ENCODE measurements around the gene LCORL. TPM values are rescaled to one million over a fixed set of nuclear protein-coding genes. Genes with fewer than 3 reads are reported as not detected.
"Not testable (repeated sequence)": the region's sequence is repeated elsewhere in the genome, so short reads cannot be mapped to it uniquely, and the experiment has no call there.

Gene LCORL
- total RNA-seq, 2 experiments from 2014 or later: 31.4 to 37.4 TPM

GRCh38 chr4:18012134-18012806 lies 9.3 kb downstream of the LCORL start:
- no TSS peak for BruUV-seq (replicated peaks)
- no peaks in the 10 kb centered on the region for H3K9me2 ChIP-seq (ENCODE audit: insufficient read depth, low read length)
- POLR2A ChIA-PET: interaction anchor here (0.6 to 2.5 kb wide), 7 partner anchors 8 to 139 kb away, joined by 3 to 12 read pairs (median 4); no protein-coding TSS in a partner anchor
- peaks cover 28% of the 10 kb centered on the region for H4K20me1 ChIP-seq (ENCODE audit: insufficient read depth, low read length)
- no peak overlapping the region for H3K27ac ChIP-seq (ENCODE audit: low read depth, low read length, poor library complexity, severe bottlenecking)
- H3K4me2 ChIP-seq (ENCODE audit: low read length): no peak overlapping the region
- DNase-seq (ENCODE audit: low spot score): no peak
- H3K4me1 ChIP-seq (ENCODE audit: insufficient read depth, low read length, poor library complexity, severe bottlenecking): peaks cover 15% of the 10 kb centered on the region
- H3K9me3 ChIP-seq (ENCODE audit: low read length): peaks cover 4% of the 10 kb centered on the region; the same call in 1 of the 2 replicates
- peaks cover 99% of the 10 kb centered on the region for H3K79me2 ChIP-seq (ENCODE audit: insufficient read depth, low read depth, low read length)
- no peak overlapping the region for H3K4me3 ChIP-seq (ENCODE audit: low read depth, low read length, poor library complexity, severe bottlenecking)
- no peak overlapping the region for H2AFZ ChIP-seq (ENCODE audit: low read length)
- TF ChIP-seq EZH2phosphoT487 (IDR thresholded peaks at IDR 0.05; ENCODE audit: borderline replicate concordance, low read depth, low read length): no peak
- TF ChIP-seq CTCF (conservative IDR thresholded peaks at IDR 0.05; ENCODE audit: low read length): no peak
- CTCF ChIA-PET (ENCODE audit: unreplicated experiment): no interaction called here
- H3K36me3 ChIP-seq (ENCODE audit: insufficient read depth, low read length): peaks cover 12% of the 10 kb centered on the region
- intact Hi-C loops (cut with micrococcal nuclease; ENCODE audit: unreplicated experiment): no loop called here

GRCh38 chr4:18007625-18008024 lies 13.9 kb downstream of the LCORL start:
- H3K9me3 ChIP-seq (ENCODE audit: low read length): peaks cover 19% of the 10 kb centered on the region; the same call in 1 of the 2 replicates
- H3K9me2 ChIP-seq (ENCODE audit: insufficient read depth, low read length): no peaks in the 10 kb centered on the region
- H4K20me1 ChIP-seq (ENCODE audit: insufficient read depth, low read length): no peaks in the 10 kb centered on the region
- no peak overlapping the region for H2AFZ ChIP-seq (ENCODE audit: low read length)
- no peak overlapping the region for H3K4me3 ChIP-seq (ENCODE audit: low read depth, low read length, poor library complexity, severe bottlenecking)
- DNase-seq (ENCODE audit: low spot score): no peak
- CTCF ChIA-PET (ENCODE audit: unreplicated experiment): no interaction called here
- intact Hi-C loops (cut with micrococcal nuclease; ENCODE audit: unreplicated experiment): no loop called here
- peaks cover 50% of the 10 kb centered on the region for H3K36me3 ChIP-seq (ENCODE audit: insufficient read depth, low read length)
- no peak overlapping the region for H3K27ac ChIP-seq (ENCODE audit: low read depth, low read length, poor library complexity, severe bottlenecking)
- H3K4me2 ChIP-seq (ENCODE audit: low read length): no peak overlapping the region
- POLR2A ChIA-PET: interaction anchor here (1.0 kb wide), 1 partner anchor 10 kb away, joined by 4 read pairs; no protein-coding TSS in a partner anchor
- no TSS peak for BruUV-seq (replicated peaks)
- TF ChIP-seq CTCF (conservative IDR thresholded peaks at IDR 0.05; ENCODE audit: low read length): no peak
- no peak for TF ChIP-seq EZH2phosphoT487 (IDR thresholded peaks at IDR 0.05; ENCODE audit: borderline replicate concordance, low read depth, low read length)
- H3K4me1 ChIP-seq (ENCODE audit: insufficient read depth, low read length, poor library complexity, severe bottlenecking): peaks cover 15% of the 10 kb centered on the region
- peaks cover 95% of the 10 kb centered on the region for H3K79me2 ChIP-seq (ENCODE audit: insufficient read depth, low read depth, low read length)

GRCh38 chr4:18006432-18006831 lies 15.1 kb downstream of the LCORL start:
- H4K20me1 ChIP-seq (ENCODE audit: insufficient read depth, low read length); H3K4me3 ChIP-seq (ENCODE audit: low read depth, low read length, poor library complexity, severe bottlenecking); BruUV-seq (replicated peaks); CTCF ChIA-PET (ENCODE audit: unreplicated experiment); H2AFZ ChIP-seq (ENCODE audit: low read length); H3K27ac ChIP-seq (ENCODE audit: low read depth, low read length, poor library complexity, severe bottlenecking); POLR2A ChIA-PET; DNase-seq (ENCODE audit: low spot score); H3K4me2 ChIP-seq (ENCODE audit: low read length); intact Hi-C loops (cut with micrococcal nuclease; ENCODE audit: unreplicated experiment); H3K4me1 ChIP-seq (ENCODE audit: insufficient read depth, low read length, poor library complexity, severe bottlenecking); H3K9me2 ChIP-seq (ENCODE audit: insufficient read depth, low read length): not testable (repeated sequence)
- Histone ChIP-seq H3K36me3 (ENCODE audit: insufficient read depth, low read length) (peaks cover 50% of the 10 kb centered on the region), H3K79me2 (ENCODE audit: insufficient read depth, low read depth, low read length) (peaks cover 95% of the 10 kb centered on the region), H3K9me3 (ENCODE audit: low read length) (peaks cover 19% of the 10 kb centered on the region; the same call in 1 of the 2 replicates)

All from OCI-LY7 (cell line).